HG02943 (cell line): ENCODE measurements around the gene DNAH3.
"Not testable (repeated sequence)": the region's sequence is repeated elsewhere in the genome, so short reads cannot be mapped to it uniquely, and the experiment has no call there.

ENCODE experiments used
- ATAC-seq: cut with Tn5 transposase; IDR thresholded peaks from one replicate; pipeline ENCODE4 v1.9.1; 2021; ENCODE audit warnings: mild to moderate bottlenecking, low read depth, moderate library complexity; ENCODE audit not compliant: unreplicated experiment

DNAH3 gene

DNA sequence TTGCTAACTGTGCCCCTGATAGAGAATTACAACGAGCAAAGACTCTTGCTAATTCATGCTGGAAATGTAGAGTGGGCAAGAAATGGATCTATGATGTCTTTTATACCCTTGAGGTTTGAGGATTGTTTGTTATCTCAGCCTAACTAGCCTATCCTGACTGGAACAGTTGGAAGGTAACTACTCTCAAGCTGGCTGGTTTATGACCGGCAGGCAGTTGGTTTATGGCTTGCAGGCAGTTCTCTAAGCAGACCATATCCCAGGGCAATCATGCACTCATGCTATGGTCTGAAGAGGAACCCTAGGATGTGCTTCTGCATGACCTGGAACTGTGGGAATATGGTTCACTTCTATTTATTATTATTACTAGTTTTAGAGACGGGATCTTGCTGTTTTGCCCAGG, 201.0 kb downstream of the DNAH3 start:
- no peak for ATAC-seq

DNA sequence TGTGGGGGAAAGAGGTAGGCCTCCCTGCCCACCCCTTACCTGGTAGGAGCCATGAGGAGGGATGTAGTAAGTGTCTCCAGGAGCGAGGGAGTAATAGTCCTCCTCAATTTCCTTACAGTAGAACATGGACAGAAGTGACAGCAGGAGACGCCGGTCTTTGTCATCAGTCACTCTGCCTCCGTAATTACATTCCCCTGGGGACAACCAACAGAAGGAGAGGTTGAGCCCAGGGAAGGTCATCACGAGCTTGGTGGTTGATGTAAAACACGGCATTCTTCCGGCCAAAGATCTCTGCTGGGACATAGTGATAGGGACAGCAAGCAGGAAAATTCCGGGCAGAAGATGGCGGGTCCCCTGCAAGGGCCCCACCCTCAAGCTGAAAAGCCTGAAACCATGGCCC, 202.2 kb downstream of the DNAH3 start:
- no peak for ATAC-seq

DNA sequence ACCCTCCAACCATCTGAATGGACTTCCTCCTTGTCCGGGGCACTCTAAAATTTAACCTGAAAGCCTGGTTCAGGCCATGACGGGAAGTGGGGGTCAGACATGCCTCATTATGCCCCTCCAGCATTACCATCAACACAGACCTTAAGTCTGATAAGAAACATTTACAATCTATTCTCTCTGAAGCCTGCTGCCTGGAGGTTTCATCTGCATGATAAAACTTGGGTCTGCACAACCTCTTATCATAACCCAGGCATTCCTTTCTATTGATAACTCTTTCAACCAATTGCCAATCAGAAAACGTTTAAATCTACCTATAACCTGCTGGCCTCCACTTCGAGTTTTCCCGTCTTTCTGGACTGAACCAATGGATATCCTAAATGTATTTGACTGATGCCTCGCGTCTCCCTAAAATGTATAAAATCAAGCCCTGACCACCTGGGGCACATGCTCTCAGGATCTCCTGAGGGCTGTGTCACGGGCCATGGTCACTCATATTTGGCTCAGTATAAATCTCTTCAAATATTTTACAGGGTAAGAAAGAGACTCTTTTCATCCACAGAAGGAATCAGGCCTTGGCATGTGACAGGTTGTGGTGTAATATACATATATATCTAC, 204.5 kb downstream of the DNAH3 start:
- ATAC-seq: no peak

DNA sequence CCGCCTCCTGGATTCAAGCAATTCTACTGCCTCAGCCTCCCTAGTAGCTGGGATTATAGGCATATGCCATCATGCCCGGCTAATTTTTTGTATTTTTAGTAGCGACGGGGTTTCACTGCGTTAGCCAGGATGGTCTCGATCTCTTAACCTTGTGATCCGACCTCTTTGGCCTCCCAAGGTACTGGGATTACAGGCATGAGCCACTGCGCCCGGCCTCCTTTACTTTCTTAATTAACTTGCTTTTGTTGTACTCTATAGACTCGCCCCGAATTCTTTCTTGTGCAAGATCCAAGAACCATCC, 205.1 kb downstream of the DNAH3 start:
- not testable (repeated sequence) for ATAC-seq

DNA sequence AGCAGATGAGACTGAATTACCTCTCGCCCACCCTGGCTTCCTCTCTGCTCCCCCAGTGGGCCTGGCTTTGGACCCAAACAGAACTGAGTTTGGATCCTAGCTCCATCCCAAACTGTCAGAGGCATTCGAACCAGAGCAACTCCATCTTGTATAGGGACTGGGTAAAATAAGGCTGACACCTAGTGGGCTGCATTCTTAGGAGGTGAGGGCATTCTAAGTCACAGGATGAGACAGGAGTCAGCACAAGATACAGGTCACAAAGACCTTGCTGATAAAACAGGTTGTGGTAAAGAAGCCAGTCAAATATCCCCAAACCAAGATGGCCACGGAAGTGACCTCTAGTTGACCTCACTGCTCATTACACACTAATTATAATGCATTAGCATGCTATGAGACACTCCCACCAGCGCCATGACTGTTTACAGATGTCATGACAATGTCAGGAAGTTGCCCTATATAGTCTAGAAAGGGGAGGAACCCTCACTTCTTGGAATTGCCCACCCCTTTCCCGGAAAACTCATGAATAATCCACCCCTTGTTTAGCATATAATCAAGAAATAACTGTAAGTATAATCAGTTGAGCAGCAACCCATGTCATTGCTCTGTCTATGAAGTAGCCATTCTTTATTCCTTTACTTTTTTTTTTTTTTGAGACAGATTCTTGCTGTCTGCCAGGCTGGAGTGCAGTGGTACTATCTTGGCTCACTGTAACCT, 205.6 kb downstream of the DNAH3 start:
- no peak for ATAC-seq

DNA sequence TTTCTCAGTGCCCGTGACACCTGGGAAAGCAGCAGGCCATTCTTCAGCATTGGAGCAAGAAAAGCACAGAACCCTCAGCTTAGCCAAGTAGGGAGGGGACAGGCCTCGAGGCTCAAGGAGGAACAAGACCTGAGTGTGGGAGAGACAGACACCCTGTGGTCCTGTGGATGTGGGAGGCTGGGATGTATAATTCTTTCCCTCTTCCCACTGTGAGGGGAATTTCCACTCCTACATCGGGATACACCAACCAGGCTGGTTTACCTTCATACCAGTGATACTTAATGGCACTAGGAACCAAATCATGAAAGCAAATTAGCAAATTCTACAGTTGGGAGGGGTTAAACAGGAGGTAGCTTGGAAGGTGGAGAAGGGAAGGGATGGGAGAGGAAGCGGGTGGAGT, 208.4 kb downstream of the DNAH3 start:
- no peak for ATAC-seq

DNA sequence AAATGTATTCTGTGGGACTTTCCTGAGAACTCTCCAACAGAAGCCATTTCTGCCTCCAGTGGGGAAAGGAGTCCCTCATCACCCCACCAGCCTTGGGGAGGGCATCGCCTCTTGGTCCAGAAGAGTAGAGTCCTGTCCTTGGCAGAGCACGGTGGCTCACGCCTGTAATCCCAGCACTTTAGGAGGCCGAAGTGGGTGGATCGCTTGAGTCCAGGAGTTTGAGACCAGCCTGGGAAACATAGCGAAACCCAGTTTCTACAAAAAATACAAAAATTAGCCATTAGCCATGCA, 209.1 kb downstream of the DNAH3 start:
- no peak for ATAC-seq

DNA sequence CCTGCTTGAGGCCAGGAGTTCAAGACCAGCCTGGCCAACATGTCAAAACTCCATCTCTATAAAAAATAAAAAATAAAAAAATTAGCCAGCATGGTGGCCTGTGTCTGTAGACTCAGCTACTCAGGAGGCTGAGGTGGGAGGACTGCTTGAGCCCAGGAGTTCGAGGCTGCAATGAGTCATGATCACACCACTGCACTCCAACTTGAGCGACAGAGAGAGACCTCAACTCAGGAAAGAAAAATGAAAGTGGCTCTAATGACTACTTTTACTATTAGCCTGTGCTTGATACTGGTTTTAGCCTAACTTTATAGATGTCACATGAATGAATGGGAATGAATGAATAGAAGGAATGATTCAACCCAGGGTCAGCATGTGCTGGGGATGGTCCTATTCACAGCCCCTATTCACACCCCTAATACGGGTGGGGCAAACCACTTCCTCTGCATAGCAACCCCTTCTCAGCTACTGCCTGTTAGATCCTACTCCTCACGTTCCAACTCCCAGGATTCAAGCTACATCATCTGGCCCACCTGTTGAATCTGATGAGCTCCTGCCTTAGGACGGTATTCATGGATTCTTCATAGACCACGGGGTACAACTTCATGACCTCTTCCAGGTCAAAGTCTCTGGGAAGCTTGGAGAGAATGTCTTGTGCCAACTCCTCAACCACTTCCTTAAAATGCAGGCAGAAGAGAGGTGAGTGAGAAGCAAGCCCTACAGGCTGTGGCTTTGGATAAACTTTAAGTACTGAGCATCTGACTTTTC, 209.6 kb downstream of the DNAH3 start:
- no peak for ATAC-seq

DNA sequence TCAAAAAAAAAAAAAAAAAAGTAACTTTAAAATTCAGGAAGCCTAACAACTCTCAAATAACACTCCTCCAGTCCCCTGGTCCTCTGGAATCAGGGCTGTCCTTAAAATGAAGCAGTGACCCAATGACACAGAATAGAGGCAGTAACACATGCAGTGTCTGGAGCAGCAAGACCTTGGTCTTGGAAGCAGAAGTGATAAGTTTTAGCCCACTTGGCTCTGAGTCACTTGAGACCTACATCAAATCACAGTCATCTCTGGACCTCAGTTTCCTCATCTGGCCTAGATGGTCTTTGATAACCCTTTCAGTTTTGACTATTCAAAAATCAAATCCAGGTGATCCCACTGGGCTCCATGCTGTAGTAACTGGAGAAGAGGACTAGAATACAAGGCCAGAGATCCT, 211.0 kb downstream of the DNAH3 start:
- ATAC-seq: no peak

DNA sequence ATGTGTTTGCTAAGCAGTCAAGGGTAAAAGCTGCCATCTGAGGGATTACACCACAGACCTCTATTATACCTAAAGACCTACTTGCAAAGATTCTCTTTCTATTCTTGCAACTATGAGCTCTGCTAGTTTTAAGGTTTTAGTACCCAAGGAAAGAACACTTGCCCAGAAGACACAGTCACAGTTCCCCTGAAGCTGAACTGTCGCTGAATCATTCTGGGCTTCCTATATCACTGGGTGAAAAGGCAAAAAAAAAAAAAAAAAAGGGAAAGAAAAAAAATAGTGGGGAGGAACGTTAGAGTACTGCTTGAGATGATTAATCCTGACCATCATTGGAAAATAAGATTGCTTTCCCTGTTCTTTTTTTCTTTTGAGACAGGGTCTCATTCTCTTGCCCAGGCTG, 212.2 kb downstream of the DNAH3 start:
- no peak for ATAC-seq

DNA sequence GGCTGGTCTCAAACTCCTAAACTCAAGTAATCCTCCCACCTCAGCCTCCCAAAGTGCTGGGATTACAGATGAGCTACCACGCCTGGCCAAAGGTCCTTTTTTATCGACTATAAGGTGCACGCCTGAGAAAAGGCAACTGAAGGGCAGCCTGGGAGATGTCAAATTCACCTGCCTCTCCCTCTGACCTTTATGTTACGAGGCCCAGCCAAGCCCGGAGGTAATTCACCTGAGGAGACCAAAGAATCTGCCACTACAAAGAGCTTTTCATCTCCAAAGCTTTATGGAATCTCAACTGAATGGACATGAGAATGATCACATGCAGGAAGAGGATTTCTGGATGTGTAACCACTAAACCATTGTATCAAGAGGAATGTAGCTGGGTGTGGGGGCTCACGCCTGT, 212.9 kb downstream of the DNAH3 start:
- no peak for ATAC-seq

DNA sequence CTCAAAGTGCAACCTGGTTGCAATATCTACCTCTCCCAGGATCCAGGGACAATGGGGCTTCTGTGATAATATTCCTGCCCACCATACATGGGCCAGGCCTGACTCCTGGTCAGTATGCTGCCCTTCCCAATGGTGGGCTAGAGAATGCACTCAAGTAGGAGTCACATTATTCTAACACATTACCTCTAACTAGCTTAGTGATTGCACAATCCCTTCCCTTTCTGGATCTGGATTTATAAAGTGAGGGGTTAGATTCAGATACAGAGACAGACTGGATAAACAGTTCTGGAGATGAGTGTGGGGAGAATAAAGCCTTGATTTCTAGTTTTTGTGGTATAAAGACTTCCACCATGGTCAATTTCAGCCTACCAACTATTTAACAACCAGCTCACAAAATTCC, 217.1 kb downstream of the DNAH3 start:
- ATAC-seq: no peak

DNA sequence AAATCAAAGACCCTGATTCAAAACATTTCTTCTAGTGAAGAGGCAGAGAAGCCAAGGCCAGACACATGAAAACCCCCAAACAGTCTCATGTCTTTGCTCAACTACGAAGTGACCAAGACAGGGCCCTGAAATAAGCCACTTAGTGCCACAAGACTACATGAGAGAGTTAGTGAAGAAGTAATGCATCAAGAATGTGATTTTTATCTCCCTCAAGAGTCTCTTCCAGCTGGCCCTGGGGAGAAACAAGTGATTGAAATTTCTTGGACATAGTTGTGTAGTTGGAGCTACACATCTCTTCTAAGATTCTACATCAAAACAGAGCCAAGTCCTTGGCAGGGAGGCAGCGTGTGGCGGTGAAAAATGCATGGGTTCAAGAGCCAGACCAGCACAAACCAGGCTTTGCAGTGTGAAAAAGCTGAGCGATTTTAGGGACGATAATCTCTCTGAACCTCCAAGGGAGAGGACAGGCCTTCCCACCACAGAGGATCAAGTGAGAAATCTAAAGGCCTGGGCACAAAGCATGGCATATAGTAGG, 219.5 kb downstream of the DNAH3 start:
- no peak for ATAC-seq

DNA sequence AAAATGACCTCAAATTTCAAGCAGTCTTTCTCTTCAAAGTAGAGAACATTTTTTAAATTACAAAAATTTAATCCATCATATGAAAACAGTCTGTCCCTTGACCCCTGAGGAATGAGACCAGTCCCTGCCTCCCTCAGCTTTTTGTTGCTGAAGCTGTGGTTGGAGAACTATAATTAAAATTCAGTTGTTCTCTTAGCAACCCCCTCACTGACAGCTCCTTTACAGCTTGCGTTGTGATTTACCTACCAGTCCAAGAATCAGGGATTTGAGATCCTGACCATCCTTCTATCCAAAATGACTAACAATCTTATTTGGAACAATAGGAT, 220.3 kb downstream of the DNAH3 start:
- no peak for ATAC-seq

DNA sequence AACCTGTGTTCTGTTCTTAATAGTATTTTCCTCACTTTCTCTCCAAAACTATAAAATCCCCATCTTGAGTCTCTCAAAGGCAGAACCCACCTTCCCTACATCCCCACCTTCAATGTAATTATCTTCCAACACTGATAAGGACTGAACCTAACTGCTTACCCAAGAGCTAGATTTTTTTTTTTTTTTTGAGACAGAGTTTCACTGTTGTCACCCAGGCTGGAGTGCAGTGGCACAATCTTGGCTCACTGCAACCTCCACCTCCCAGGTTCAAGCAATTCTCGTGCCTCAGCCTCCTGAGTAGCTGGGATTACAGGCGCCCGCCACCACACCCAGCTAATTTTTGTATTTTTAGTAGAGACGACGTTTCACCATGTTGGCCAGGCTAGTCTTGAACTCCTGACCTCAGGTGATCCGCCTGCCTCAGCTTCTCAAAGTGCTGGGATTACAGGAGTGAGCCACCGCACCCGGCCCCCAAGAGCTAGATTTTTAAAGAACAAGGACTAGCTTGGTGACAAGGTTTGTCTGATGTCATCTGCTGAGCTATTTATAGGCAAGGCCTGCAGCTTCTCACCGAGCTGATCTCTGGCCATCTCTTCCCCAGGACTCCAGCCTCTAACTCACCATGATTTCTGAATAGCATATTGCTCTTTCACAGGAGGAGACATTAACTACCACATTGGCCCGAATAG, 220.8 kb downstream of the DNAH3 start:
- ATAC-seq: not testable (repeated sequence)

DNA sequence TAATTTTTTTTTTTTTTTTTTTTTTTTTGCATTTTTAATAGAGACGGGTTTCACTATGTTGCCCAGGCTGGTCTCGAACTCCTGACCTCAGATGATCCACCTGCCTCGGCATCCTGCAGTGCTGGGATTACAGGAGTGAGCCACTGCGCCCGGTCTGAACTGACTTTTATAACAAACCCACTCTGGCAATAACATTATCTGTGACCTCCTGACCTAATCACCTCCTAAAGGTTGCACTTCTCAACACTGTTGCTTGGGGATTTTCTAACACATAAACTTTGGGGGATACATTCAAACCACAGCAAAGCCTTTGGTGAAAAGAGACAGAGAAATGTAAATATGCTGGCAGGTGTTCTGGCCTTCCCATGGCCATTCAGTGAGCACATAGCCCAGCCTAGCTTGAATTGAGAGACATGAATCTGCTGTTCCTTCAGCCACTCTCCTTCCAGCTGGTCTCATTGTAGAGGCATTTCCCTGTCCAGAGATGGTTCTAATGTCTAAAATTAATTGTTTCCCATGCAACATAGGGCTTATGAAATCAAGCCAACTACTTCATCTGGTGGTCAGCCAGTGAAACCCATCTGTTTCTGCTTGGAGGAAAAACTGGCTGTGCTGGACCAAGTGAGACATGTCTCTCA, 221.8 kb downstream of the DNAH3 start:
- no peak for ATAC-seq

DNA sequence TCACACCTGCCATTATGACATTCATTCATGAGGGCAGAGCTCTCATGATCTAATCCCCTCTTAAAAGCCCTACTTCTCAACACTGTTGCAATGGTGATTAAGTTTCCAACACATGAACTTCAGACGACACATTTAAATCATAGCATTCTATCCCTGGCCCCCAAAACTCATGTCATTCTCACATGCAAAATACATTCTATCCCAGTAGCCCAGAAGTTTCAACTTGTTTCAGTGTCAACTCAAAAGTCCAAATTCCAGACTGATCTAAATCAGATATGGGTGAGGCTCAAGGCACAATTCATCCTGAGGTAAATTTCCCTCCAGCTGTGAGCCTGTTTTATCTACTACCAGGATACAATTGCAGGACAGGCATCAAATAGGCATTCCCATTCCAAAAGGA, 224.9 kb downstream of the DNAH3 start:
- no peak for ATAC-seq

DNA sequence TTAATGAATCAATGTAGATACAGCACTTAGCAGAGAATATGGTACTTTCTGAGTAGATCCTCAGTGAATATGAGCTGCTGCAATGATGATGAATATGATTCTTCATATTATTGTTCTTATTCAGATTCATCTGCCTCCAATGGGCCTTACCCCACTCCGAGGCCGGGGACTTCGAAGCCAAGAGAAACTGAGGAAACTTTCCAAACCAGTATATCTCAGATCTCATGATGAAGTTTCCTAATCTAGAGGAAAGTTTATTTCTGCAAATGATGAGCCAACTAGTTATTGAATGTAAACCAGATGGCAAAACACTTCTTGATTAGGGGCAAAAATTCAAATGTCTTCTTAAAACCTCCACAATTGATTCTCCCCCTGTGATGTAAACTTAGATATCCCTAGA, 226.8 kb downstream of the DNAH3 start:
- ATAC-seq: no peak

DNA sequence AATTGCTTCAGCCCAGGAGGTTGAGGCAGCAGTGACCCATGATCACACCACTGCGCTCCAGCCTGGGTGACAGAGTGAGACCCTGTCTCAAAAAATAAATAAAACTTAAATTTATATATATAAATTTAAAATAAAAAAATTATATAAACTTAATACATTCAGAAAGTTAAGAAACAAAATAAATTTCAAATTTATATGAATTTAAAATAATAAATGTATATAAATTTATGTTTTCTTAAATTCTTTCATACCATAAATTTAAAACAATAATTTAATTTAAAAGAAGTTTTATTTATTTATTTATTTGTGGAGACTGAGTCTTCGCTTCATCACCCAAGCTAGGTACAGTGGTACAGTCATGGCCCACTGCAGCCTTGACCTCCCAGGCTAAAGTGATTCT, 229.8 kb downstream of the DNAH3 start:
- ATAC-seq: no peak

DNA sequence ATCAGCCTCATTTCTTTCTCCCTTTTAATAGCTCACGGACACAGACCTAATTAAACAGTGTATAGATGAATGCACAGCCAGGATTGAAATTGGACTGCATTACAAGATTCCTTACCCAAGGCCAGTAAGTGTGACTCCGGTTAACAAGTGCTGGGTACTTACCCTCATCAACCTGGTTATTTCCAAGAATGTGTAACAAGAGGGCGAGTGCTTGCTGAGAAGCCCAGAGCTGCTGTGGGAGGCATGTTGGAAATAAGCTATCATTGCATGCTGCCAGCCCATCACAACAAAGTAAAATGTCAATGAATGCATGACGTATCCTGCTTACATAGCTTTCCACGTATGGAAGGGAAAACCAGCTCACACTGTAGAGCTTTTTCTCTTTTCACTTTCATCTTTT, 230.6 kb downstream of the DNAH3 start:
- ATAC-seq: no peak
